ENCODE measurements around the gene GATA6. TPM values are rescaled to one million over a fixed set of nuclear protein-coding genes. Genes with fewer than 3 reads are reported as not detected.

GATA6 gene
- polyA plus RNA-seq, 3 donors: 6.8 to 8.7 (median 7.9) TPM

- DNase-seq (ENCODE audit: low read depth in 3 of 3, low spot score in 2 of 3): no peak
Observed at GRCh38 chr18:22230471-22230945, 61.1 kb downstream of the GATA6 start.

GRCh38 chr18:22233266-22233665 is 63.9 kb downstream of the GATA6 start:
- DNase-seq (ENCODE audit: low read depth in 3 of 3, low spot score in 2 of 3): no peak

GRCh38 chr18:22238036-22238435 is 68.6 kb downstream of the GATA6 start:
- DNase-seq (ENCODE audit: low read depth in 3 of 3, low spot score in 2 of 3): no peak

- no peak for DNase-seq (ENCODE audit: low read depth in 3 of 3, low spot score in 2 of 3)
Observed at GRCh38 chr18:22238681-22239080, 69.3 kb downstream of the GATA6 start.

- no peak for DNase-seq (ENCODE audit: low read depth in 3 of 3, low spot score in 2 of 3)
Observed at GRCh38 chr18:22241921-22242361, 72.6 kb downstream of the GATA6 start.

GRCh38 chr18:22243513-22243912 is 74.1 kb downstream of the GATA6 start:
- DNase-seq (ENCODE audit: low read depth in 3 of 3, low spot score in 2 of 3): no peak

- no peak for DNase-seq (ENCODE audit: low read depth in 3 of 3, low spot score in 2 of 3)
Observed at GRCh38 chr18:22250026-22250425, 80.6 kb downstream of the GATA6 start.

GRCh38 chr18:22250591-22250996 is 81.2 kb downstream of the GATA6 start:
- no peak for DNase-seq (ENCODE audit: low read depth in 3 of 3, low spot score in 2 of 3)

Other genes with a start within 250 kb of the GATA6 start
- gene CTAGE1, start 248.3 kb downstream of the GATA6 start, polyA plus RNA-seq (ENCODE audit: insufficient read length in 3 of 3): not detected

All from right renal cortex interstitium (tissue), 3 donors.